ENCODE measurements around the gene MBD4. TPM values are rescaled to one million over a fixed set of nuclear protein-coding genes. Genes with fewer than 3 reads are reported as not detected.

Gene MBD4
- total and polyA plus RNA-seq, 2 experiments from 2014 or later = 33.9 to 59.3 TPM

DNA sequence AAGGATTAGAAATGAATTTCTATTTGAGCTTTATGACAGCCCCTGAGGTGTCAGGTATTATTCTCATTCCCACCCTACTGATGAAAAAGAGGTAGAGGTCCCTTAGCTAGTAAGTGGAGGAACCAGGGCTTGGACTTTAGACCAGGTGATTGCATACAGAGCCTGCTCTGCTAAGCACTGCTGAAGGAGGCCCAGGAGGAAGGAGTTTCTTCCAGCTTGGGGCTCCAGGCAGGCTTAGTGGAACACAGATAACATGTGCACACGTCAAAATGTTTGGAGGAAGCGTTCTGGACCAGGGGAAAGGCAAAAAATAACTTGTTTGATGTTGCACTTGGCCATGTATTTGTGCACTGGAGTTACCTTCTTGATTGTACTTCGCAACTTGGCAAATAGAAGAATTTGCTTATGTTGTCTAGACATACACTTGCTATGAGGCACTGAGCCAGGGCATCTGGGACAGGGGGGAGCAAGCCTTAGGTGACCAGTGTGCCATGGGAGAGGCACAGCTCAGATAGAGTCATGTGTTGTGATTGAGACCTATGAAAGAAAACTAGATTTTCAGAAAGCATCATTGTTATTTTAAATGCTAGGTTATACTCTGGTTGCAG, 22.7 kb upstream of the MBD4 start:
- Histone ChIP-seq H3K27me3 (ENCODE audit: insufficient read depth) (no peaks in the 10 kb centered on the region), H3K79me2 (replicated peaks; ENCODE audit: insufficient read depth) (no peaks in the 10 kb centered on the region), H4K20me1 (replicated peaks; ENCODE audit: insufficient read depth) (peaks cover 5% of the 10 kb centered on the region), H3K4me3 (no peak overlapping the region), H3K27ac (ENCODE audit: low read depth) (no peak overlapping the region), H3K4me1 (ENCODE audit: insufficient read depth) (no peaks in the 10 kb centered on the region), H3F3A (replicated peaks; ENCODE audit: low read depth) (no peaks in the 10 kb centered on the region), H3K9me2 (ENCODE audit: insufficient read depth) (no peaks in the 10 kb centered on the region), H3K36me3 (ENCODE audit: insufficient read depth) (peaks cover 9% of the 10 kb centered on the region), H3K4me2 (no peak overlapping the region), H2AFZ (no peak overlapping the region)
- ATAC-seq = no peak
- Mint-ChIP-seq H3K27ac (no peak overlapping the region; the same call in 1 of the 2 replicates), H3K4me1 (no peaks in the 10 kb centered on the region), H3K9me3 (no peaks in the 10 kb centered on the region), H3K36me3 (ENCODE audit: low read depth) (no peaks in the 10 kb centered on the region; the same call in 2 of the 3 replicates), H3K27me3 (ENCODE audit: insufficient read depth, low read depth, poor library complexity) (no peaks in the 10 kb centered on the region), H3K4me3 (no peak overlapping the region)
- TF ChIP-seq STAT1 (IDR thresholded peaks at IDR 0.05; ENCODE audit: unreplicated experiment) (no peak), EZH2phosphoT487 (IDR thresholded peaks at IDR 0.05; ENCODE audit: unreplicated experiment) (no peak), NANOG (IDR thresholded peaks at IDR 0.05; ENCODE audit: borderline replicate concordance) (no peak), EZH2 (IDR thresholded peaks at IDR 0.05; ENCODE audit: low read depth, unreplicated experiment) (no peak), ZNF462 (CRISPR knock-in tag; IDR thresholded peaks at IDR 0.05) (no peak), JUNB (IDR thresholded peaks at IDR 0.05; ENCODE audit: unreplicated experiment) (no peak), POLR2AphosphoS5 (IDR thresholded peaks at IDR 0.05; ENCODE audit: low read depth) (no peak), ZNF331 (CRISPR knock-in tag; IDR thresholded peaks at IDR 0.05; ENCODE audit: low read depth) (no peak), ZNF114 (CRISPR knock-in tag; IDR thresholded peaks at IDR 0.05) (no peak), CREB1 (CRISPR knock-in tag; IDR thresholded peaks at IDR 0.05; ENCODE audit: low read depth) (no peak), CTCF (conservative IDR thresholded peaks at IDR 0.05; ENCODE audit: low read depth in 2 of 2) (no peak)
- TF ChIP-seq, protein P1, sequence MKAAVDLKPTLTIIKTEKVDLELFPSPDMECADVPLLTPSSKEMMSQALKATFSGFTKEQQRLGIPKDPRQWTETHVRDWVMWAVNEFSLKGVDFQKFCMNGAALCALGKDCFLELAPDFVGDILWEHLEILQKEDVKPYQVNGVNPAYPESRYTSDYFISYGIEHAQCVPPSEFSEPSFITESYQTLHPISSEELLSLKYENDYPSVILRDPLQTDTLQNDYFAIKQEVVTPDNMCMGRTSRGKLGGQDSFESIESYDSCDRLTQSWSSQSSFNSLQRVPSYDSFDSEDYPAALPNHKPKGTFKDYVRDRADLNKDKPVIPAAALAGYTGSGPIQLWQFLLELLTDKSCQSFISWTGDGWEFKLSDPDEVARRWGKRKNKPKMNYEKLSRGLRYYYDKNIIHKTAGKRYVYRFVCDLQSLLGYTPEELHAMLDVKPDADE (IDR thresholded peaks at IDR 0.05) = no peak
- TF ChIP-seq, protein P2, sequence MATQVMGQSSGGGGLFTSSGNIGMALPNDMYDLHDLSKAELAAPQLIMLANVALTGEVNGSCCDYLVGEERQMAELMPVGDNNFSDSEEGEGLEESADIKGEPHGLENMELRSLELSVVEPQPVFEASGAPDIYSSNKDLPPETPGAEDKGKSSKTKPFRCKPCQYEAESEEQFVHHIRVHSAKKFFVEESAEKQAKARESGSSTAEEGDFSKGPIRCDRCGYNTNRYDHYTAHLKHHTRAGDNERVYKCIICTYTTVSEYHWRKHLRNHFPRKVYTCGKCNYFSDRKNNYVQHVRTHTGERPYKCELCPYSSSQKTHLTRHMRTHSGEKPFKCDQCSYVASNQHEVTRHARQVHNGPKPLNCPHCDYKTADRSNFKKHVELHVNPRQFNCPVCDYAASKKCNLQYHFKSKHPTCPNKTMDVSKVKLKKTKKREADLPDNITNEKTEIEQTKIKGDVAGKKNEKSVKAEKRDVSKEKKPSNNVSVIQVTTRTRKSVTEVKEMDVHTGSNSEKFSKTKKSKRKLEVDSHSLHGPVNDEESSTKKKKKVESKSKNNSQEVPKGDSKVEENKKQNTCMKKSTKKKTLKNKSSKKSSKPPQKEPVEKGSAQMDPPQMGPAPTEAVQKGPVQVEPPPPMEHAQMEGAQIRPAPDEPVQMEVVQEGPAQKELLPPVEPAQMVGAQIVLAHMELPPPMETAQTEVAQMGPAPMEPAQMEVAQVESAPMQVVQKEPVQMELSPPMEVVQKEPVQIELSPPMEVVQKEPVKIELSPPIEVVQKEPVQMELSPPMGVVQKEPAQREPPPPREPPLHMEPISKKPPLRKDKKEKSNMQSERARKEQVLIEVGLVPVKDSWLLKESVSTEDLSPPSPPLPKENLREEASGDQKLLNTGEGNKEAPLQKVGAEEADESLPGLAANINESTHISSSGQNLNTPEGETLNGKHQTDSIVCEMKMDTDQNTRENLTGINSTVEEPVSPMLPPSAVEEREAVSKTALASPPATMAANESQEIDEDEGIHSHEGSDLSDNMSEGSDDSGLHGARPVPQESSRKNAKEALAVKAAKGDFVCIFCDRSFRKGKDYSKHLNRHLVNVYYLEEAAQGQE (IDR thresholded peaks at IDR 0.05; ENCODE audit: unreplicated experiment) = no peak
- no peak for DNase-seq (ENCODE audit: low spot score)
